ENCODE measurements around the gene ZPLD1. TPM values are rescaled to one million over a fixed set of nuclear protein-coding genes. Genes with fewer than 3 reads are reported as not detected.

ZPLD1 gene
- polyA plus RNA-seq (ENCODE audit: insufficient read length in 4 of 4) = under 1 TPM; 0.35 to 0.67 (median 0.54) TPM

DNA sequence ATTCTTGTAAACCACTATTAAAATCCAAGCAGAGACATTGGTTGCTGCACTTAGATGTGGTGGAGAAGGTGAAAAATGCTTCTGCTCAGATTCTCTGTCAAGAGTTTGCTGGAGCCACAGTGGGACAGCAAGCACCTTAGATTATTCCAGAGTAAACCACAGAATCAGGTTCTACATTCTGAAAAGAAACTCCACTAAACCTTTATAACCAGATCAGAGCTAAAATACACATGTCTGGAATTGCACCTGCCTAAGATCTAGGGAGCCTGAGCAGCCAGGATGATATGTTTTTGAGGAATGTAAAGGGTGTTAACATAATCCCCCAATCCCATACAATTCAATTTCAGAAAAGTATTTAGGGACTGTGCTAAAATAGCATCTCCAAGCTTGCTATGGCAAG, at the start of gene ZPLD1:
Gene ZPLD1 (plus strand): TSS at position 301 of the 400 bp plus-strand sequence. CDS start 3,473 bp downstream, outside the sequence.
- DNase-seq (ENCODE audit: low read depth in 4 of 4, low spot score in 2 of 4) = no peak

DNA sequence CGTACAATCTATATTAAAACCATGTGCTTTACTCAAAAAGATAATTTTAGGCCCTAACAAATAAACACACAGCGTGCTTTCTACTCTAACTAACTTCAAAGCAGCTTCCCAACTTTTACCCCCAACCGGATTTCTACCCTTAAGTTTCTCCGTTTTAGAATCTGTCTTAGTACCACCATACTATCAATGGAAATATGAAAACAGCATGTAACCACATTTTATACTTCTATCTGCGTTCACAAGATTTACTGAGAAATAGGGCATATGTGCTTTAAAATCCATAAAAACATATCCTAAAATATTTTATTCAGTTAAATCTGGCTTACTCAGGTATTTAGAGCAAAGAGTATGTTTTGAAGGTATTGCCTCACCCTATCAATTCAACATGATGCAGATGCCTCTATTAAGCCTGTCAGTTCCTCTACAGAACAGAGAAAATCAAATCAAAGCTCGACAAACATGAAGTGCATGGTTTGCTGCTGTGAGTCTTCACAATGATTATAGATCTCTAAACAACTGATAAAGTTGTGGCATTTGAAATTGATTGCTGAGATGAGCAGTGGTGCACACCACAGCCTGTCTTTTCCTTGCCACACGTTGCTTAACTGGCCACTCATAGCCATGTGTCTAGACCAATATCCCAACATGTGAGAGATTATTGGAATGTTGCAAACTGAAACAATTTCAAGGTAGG, 44.5 kb upstream of the ZPLD1 start:
- no peak for DNase-seq (ENCODE audit: low read depth in 4 of 4, low spot score in 2 of 4)

DNA sequence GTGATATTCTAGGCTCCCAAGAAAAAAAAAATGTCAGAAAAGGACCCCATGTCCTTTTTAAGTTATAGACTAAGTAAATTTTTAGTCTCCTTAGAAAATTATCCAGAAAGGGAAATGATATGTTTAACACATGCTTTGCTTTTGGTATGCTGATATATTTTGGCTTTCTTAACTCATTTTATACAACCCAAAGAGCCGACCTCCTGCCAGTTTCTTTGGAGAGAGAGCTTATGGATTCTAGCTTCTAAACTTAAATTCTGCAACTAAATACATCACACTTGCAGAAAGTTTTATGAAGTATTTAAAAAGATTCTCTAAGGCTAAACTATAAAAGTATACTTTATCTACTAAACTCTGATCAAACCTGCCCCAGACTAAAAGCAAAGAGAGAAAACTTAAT, 43.9 kb upstream of the ZPLD1 start:
- DNase-seq (ENCODE audit: low read depth in 4 of 4, low spot score in 2 of 4) = no peak

DNA sequence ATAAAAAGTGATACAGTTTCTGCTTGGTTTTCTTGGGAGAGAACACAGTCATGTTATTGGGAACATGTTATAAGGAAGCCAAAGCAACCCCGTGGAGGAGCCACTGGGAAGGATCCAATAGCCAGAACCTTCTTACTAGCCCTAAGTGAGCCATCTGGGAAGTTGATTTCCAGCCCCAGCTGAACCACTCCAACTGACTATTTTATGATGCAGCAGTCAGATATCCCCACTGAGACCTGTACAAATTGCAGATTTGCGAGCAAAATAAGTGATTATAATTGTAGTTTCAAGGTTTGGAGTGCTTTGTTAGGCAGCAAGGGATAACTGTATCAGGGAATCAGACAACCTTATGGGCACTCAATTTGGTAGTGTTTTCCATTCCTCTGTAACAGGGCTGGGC, 43.3 kb upstream of the ZPLD1 start:
- DNase-seq (ENCODE audit: low read depth in 4 of 4, low spot score in 2 of 4) = no peak

DNA sequence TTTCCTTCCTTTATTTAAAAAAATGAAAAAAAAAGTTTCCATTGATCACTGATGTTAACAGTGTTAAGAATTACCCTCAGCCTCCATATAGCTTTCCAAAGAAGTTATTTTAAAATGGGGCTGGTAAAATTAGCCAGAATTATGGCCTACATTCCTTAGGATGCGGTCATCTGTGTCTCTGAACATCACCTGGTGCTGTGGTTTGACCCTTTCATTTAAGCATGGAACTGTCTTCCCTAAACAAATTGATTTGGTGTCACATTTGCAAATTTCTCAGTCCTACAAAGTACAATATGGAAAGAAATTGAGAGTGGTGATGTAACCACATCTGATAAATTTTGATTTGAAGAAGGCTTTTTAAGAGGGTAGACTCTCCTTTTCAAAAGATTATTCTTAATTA, 40.3 kb upstream of the ZPLD1 start:
- no peak for DNase-seq (ENCODE audit: low read depth in 4 of 4, low spot score in 2 of 4)

DNA sequence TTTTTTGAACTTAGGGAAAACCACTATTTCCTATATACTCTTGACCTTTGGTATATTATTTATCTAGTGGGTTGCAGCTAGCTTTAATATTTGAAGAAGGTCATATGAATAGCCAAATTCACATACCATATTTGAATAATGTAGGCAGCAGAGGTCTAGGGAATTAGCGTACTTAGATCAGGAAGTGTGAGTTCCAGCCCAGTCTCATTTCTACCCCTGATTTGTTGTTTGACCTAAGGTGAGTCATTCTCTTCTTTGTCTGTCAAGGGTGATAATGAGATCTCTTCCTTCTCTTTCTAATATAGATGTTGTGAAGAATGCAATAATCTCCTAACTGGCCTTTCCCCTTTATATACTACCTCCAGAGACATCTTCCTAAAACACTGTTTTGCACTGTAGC, 36.6 kb upstream of the ZPLD1 start:
- DNase-seq (ENCODE audit: low read depth in 4 of 4, low spot score in 2 of 4) = no peak

DNA sequence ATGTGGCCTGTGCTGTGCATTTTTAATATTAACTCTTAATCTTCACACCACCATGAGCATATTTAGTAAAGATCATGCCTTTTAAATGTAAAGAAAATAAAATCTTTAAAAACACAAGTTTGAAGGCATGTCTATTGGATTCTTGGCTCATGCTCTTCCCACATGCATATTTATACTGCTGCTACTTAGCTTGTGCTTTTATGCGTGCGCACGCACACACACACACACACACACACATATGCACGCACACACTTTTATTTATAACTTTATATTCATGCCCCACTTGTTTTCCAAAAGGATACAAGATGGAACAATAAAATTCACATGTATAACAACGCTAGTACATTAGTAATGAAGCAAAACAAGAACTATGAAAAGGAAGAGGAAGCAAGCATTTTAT, 36.1 kb upstream of the ZPLD1 start:
- DNase-seq (ENCODE audit: low read depth in 4 of 4, low spot score in 2 of 4) = no peak

DNA sequence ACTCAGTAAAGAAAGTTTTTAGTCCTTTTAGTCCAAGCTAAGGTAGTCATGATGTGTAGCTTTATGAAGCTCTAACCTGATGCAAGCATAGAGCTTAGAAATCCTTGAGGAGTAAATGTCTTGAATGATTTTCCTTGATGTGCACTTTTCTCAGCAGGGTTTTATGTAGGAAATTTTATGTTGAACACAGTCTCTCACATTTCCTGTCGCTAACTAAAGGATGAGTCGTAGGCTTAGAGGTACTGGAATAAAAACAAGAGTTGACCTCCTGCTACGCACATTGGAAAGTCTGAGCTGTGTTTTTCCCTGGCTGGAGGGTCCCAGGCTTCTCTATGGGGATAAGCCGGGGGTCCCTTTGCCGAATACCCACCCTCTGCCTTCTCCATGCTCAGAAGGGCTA, 34.7 kb upstream of the ZPLD1 start:
- DNase-seq (ENCODE audit: low read depth in 4 of 4, low spot score in 2 of 4) = no peak

DNA sequence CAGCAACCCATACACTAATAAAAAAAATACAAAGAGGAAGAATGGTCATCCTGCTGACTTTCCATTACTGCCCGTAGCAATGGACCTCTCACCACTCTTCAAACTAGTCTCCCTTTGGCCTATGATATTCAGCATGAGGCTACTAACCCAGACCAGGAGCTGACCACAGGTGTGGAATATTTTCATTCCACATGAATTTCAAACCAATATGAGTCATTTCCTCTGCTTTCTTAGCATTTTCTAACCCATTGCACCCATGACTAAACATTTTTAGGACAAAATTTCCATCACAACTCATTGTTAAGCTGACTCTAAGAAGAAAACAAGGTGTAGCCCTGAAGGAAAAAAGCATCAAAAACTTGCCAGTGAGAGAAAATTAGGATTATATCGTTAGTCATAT, 34.0 kb upstream of the ZPLD1 start:
- DNase-seq (ENCODE audit: low read depth in 4 of 4, low spot score in 2 of 4) = no peak

DNA sequence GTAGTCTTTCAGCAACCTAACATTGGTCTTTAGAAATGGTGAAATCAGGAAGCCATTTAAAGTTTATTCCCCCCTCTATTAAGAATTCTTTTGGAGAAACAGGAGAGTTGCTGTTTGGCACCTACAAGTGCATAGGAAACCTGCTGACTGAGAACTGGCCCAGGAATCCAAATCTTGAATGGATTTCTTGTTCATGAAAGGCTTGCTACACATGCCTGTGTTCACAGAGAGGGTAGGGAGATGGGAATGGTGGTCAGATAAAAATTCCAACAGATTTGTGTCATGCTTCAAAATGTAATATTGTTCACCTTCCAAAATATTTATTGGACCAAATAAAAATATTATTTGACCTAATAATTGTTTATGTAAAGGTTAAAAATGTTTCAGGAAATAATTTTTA, 24.2 kb upstream of the ZPLD1 start:
- DNase-seq (ENCODE audit: low read depth in 4 of 4, low spot score in 2 of 4) = no peak

DNA sequence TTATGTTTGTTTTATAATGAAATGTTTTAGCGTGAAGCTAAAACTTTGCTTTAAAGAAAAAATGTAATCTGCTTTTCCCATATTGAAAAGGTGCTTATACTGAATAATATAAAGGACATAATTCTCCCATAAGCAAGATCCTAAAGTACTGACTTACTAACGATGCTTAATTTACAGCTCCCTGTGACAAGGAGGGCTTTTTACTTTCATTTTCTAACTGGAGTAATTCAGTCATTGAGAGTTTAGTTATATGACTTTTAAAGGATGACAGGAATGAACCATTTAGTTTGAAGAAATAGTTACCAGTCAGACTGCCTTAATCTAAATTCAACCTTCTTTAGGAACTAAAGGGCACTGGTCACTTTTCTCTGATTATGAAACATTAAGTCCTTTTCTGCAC, 19.3 kb upstream of the ZPLD1 start:
- DNase-seq (ENCODE audit: low read depth in 4 of 4, low spot score in 2 of 4) = no peak

DNA sequence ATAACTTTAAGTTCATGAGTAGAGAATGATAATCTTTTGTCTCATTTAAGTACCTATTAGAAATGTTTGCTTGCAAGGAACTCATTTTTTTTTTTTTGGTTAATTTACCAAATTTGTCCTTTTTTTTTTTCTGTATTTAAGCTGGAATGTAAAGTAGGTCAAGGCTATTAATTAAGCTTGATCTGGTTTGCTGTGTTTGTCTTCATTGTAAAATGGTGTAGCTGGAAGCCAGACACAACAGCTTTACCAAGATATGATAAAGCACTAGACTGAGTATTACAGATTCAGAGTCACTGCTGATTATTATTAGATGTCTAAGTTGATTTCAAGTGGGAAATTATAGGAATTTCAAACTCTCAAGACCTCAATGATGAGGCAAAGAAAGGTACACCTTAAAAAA, 15.0 kb upstream of the ZPLD1 start:
- DNase-seq (ENCODE audit: low read depth in 4 of 4, low spot score in 2 of 4) = no peak

DNA sequence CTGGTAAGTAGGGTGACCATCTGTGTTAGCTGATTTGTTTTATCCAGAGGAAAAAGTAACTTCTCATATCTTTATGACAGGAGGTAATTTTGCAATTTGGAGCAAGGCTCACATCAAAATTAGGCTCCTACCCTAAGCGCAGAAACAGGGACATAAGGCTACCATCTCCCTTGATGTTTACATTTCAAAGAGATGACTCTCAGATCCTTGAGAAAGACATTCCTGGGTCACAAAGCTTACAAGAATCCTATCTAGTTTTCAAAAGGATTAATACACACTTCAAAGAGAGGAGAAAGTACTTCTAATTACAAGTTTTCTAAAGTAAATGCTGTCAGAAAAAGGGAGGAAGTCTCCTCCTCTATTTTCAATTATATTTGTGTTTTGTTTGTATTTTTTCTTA, 7.0 kb downstream of the ZPLD1 start:
- no peak for DNase-seq (ENCODE audit: low read depth in 4 of 4, low spot score in 2 of 4)

DNA sequence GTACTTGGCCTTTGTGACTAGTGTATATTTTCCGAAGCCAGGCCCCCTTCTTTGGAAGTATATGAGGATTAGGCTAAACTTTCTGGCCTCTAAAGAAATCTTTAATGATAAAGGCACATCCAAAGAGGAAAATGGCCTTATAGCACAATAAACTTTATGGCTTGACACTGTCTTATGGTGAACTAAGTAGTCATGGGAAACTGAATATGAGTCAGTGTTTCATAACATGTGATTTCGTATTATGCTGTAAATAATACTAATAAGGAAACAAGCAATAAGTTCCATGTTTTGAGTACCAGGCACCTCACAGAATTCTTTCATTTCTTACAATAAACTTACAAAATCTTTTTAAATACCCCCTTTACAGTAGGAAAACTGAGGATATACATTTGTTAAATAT, 8.2 kb downstream of the ZPLD1 start:
- DNase-seq (ENCODE audit: low read depth in 4 of 4, low spot score in 2 of 4) = no peak

DNA sequence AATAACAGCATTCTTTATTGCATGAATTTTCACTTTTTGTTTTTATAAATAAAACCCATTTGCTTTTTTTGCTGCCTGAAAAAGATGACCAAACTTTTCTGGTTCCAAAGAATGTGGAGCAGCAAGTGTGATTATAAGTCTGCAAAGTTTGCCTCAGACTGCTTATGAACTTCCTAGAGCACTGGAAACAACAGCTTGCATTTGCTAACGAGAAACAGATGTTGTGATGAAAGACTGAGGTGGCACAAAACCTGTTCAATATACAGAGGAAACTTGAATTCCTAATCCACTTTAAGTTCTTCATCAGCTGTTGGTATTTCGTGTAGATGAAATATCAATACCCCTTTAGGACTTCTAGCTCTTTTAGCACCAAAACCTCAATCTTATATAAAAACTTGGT, 9.3 kb downstream of the ZPLD1 start:
- no peak for DNase-seq (ENCODE audit: low read depth in 4 of 4, low spot score in 2 of 4)

DNA sequence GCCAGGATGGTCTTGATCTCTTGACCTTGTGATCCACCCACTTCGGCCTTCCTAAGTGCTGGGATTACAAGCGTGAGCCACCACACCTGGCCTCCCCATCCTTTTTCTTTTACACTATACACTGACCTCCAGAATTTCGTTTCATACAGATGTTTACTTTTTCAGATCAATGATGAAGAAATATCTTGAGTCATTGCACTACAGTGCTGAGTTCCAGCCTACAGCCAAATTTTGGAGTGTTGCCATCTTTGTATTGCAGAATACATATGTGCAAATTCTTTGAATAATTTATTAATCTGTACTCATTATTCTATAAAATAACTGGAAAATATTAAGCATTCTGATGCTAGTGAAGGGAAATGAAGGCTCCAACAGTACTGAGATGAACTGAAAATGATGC, 12.5 kb downstream of the ZPLD1 start:
- no peak for DNase-seq (ENCODE audit: low read depth in 4 of 4, low spot score in 2 of 4)

DNA sequence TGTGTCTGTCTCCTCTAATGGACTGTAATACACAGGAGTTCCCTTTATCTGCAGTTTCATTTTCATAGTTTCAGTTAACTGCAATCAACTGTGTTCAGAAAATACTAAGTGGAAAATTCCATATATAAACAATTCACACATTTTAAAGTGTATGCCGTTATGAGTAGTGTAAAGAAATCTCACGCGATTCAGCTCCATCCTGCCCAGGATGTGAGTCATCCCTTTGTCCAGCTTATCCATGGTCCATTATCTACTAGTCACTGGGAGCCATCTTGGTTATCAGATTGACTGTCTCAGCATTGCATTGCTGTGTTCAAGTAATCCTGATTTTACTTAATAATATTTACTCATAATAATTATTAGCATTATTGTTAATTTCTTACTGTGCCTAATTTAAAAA, 14.5 kb downstream of the ZPLD1 start:
- DNase-seq (ENCODE audit: low read depth in 4 of 4, low spot score in 2 of 4) = no peak

DNA sequence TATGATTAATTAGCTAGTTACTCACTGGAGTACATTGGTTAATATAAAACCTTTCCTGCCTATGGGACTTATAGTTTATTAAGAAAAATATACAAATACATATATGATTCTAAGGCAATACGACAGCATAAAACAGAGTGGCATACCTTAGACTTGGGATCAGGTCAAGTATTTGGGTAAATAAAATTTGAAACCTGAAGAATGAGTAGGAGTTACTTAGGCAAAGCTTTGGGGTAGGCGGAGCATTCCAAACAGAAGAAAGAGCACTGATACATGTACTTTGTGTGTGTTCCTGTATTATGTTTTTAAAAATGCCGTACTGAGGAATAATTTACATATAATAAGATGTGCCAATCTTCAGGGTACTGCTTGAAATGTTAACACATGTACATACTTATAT, 15.1 kb downstream of the ZPLD1 start:
- DNase-seq (ENCODE audit: low read depth in 4 of 4, low spot score in 2 of 4) = no peak

DNA sequence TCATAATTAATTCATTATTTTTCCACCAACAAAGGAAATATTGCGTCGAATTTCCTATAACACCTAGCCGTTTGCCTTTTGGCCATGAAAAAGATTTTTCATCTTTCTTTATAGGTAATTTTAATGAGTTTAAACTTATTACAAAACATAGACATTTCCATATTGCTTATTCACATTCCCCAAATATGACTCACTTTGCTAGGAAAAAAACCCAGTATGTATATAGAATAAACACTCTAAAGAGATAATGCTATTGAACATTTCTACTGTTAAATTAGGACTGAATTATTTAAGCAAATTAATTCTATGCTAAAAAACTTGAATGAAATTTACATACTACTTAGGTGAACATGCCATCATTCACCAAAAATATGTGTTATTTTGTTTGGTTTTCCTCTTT, 16.2 kb downstream of the ZPLD1 start:
- no peak for DNase-seq (ENCODE audit: low read depth in 4 of 4, low spot score in 2 of 4)

DNA sequence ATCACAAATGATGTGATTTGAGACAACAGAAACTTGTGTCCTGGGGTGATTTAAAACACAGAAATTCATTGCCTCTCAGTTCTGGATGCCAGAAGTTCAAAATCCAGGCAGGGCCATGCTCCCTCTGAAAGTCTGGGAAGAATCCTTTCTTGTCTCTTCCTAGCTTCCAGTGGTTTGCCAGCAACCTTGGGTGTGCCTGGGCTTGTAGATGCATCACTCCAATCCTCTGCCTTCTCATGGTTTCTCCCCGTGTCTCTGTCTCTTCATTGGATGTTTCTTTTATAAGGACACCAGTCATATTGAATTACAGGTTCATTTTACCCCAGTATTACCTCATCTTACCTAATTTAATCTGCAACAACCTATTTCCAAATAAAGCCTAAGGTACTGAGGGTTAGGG, 16.7 kb downstream of the ZPLD1 start:
- no peak for DNase-seq (ENCODE audit: low read depth in 4 of 4, low spot score in 2 of 4)

DNA sequence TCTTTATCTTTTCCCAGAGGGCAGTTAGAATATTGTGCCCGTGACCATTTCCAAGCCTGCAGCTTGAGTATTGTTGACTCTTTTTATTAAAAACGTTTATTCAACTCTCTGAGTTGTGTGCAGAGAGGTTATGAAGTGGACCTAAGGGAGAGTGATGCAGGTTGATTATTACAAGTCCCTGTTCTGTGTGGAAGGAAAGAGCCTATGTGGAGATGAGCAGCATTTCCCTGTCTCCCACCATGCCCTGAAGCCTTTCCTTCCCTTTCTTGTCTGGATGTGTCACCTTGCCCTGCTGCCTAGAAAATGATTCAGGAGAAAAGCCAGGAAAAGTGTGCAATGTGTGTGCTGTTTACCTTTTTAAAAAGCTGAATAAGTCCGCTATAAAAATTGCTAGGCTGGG, 19.4 kb downstream of the ZPLD1 start:
- no peak for DNase-seq (ENCODE audit: low read depth in 4 of 4, low spot score in 2 of 4)

DNA sequence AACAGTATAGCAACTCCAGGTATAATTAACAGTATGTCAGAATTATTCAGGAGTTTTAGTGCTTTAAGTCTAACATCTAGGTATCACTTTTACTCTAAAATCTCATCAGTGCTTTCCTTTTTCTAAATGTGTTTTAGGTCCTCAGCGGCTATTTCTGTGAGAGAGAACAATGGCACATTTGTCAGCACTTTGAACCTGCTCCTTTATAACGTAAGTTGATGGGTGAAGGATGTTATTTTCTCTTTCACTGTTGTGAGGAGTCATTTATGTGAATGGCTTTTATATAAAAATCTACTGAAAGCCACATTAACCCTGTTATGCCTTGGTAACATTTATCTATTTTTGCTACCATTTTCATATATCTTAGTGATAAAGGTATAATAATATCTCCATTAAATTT, 22.8 kb downstream of the ZPLD1 start:
- no peak for DNase-seq (ENCODE audit: low read depth in 4 of 4, low spot score in 2 of 4)

DNA sequence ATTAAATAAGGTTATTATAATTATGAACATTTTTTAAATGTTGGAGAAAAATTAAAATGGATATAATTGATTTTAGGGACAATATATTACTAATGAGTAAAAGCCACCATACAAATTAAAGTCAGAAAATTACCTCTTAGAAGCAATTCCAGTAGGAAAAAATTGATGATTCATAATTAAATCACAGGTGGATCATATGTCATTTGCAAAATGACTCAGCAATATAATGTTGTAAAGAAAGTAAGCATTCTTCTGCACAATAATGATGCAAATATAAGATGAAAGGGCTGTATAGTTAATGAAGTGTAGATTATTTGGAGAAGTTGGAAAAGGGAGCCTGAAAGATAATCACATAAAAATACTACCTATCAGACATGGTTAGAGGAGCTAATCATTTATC, 25.8 kb downstream of the ZPLD1 start:
- no peak for DNase-seq (ENCODE audit: low read depth in 4 of 4, low spot score in 2 of 4)
